Inferior parietal cortex (tissue), 1 donor: Measurements from ENCODE around the gene DDX60.

Experiments used
- DNase-seq: peaks from one replicate; pipeline ENCODE4 v3.0.0-alpha.2; 2016; ENCODE audit errors: extremely low spot score

The DDX60 gene

GRCh38 chr4:168203233-168203911, 115.2 kb downstream of the DDX60 start:
- DNase-seq: no peak

GRCh38 chr4:168200685-168201084, 117.9 kb downstream of the DDX60 start:
- no peak for DNase-seq

GRCh38 chr4:168199260-168199957, 119.1 kb downstream of the DDX60 start:
- DNase-seq: no peak

- no peak for DNase-seq
These were observed 120.6 kb downstream of the DDX60 start for GRCh38 chr4:168197926-168198325.

- DNase-seq: no peak
These were observed 129.8 kb downstream of the DDX60 start for GRCh38 chr4:168188754-168189153.

GRCh38 chr4:168183717-168184571, 134.6 kb downstream of the DDX60 start:
- DNase-seq: peak; percentile 61

GRCh38 chr4:168177546-168178149, 140.9 kb downstream of the DDX60 start:
- DNase-seq: no peak

- DNase-seq: no peak
These were observed 144.2 kb downstream of the DDX60 start for GRCh38 chr4:168174308-168174707.

GRCh38 chr4:168167714-168168284, 150.8 kb downstream of the DDX60 start:
- no peak for DNase-seq
